Measurements from ENCODE around the gene KRT73. TPM values are rescaled to one million over a fixed set of nuclear protein-coding genes. Genes with fewer than 3 reads are reported as not detected.

KRT73 gene
- total and polyA plus RNA-seq, 2 of the 8 experiments (the other 6 are each of a cell fraction or from before 2014, with no cell fraction given) = not detected

DNA sequence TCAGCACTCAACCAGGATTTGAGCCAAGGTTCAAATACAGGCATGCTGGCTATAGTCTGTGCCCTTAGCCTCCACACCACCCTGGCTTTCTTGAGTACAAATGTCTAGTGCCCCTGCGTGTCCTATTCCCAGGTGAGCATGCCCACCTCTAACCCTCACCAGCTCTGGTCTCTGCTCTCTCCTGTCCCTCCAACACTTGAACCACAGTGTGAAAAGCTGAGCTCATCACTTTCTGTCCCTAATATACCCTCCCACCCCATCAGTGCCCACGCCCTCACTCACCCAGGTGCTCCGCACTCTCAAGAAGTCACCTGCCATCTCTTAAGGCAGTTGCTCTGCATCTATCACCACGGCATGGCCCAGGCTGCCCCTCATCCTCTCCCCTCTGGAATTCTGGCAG lies 58.4 kb downstream of the KRT73 start:
- Histone ChIP-seq H3K23me2 (ENCODE audit: low read depth, low read length) (no peaks in the 10 kb centered on the region), H2BK20ac (ENCODE audit: low read length) (no peak overlapping the region), H3K56ac (replicated peaks; ENCODE audit: insufficient read length, low read depth, low read length) (no peak overlapping the region), H2BK120ac (replicated peaks; ENCODE audit: low read depth, low read length) (no peak overlapping the region), H3K4me3 (ENCODE audit: extremely low read depth in 1 of 4, insufficient read depth in 2 of 4, low read depth in 3 of 4, low read length in 4 of 4) (no peak overlapping the region), H3K14ac (ENCODE audit: insufficient read length) (no peak overlapping the region), H3K4me1 (replicated peaks in 1 of 4; ENCODE audit: control insufficient read depth in 3 of 4, insufficient read depth in 4 of 4, low read length in 3 of 4) (no peaks in the 10 kb centered on the region), H2BK15ac (ENCODE audit: low read length) (no peak overlapping the region), H3K4me2 (ENCODE audit: insufficient read depth in 1 of 2, low read depth in 2 of 2, low read length in 2 of 2) (no peak overlapping the region), H3K18ac (ENCODE audit: extremely low read depth, low read length) (no peak overlapping the region), H4K91ac (replicated peaks; ENCODE audit: insufficient read length, low read length) (no peak overlapping the region), H2AK5ac (ENCODE audit: low read depth, low read length) (no peak overlapping the region), H3K4ac (replicated peaks; ENCODE audit: insufficient read length, low read depth, low read length) (no peak overlapping the region), H3K9ac (replicated peaks in 1 of 4; ENCODE audit: extremely low read depth in 1 of 4, low read depth in 3 of 4, low read length in 3 of 4) (no peak overlapping the region), H2AFZ (ENCODE audit: low read length) (no peak overlapping the region), H3K23ac (ENCODE audit: insufficient read length) (no peak overlapping the region), H3K9me3 (ENCODE audit: insufficient read depth in 2 of 2, low read depth in 1 of 2, low read length in 1 of 2) (no peaks in the 10 kb centered on the region), H4K20me1 (replicated peaks in 1 of 2; ENCODE audit: control insufficient read depth in 1 of 2, insufficient read depth in 2 of 2, low read length in 2 of 2) (no peaks in the 10 kb centered on the region), H2BK5ac (ENCODE audit: low read depth, low read length) (no peak overlapping the region), H3K79me1 (ENCODE audit: low read depth, low read length) (no peaks in the 10 kb centered on the region), H3K36me3 (ENCODE audit: control insufficient read depth in 2 of 4, insufficient read depth in 4 of 4, low read length in 3 of 4) (no peaks in the 10 kb centered on the region), H3K27me3 (replicated peaks in 1 of 4; ENCODE audit: control insufficient read depth in 3 of 4, extremely low read depth in 1 of 4, insufficient read depth in 3 of 4, low read length in 3 of 4) (no peaks in the 10 kb centered on the region), H3K79me2 (ENCODE audit: control insufficient read depth in 1 of 2, insufficient read depth in 2 of 2, low read length in 2 of 2) (no peaks in the 10 kb centered on the region), H3K27ac (ENCODE audit: low read depth, low read length) (no peak overlapping the region), H2BK12ac (ENCODE audit: low read depth, low read length) (no peak overlapping the region), H4K8ac (ENCODE audit: extremely low read depth, insufficient read depth, low read length) (no peak overlapping the region), H4K5ac (ENCODE audit: insufficient read length, low read depth, low read length) (no peak overlapping the region)
- FAIRE-seq = no peak
- 94% methylated on average over 4 of the region's 4 CpGs; no CpG with 5 or more reads in 1 of the 2 experiments for WGBS, 2 experiments (ENCODE audit: extremely low coverage in 1 of 2, insufficient coverage in 1 of 2, insufficient read length in 1 of 2, insufficient replicate concordance in 2 of 2, low coverage in 1 of 2, low lambda C conversion rate in 2 of 2, missing lambda C conversion rate in 1 of 2)
- no peak for DNase-seq (ENCODE audit: low read depth in 1 of 2, low spot score in 2 of 2)
- ChIA-PET CTCF (ENCODE audit: partially characterized antibody) (interaction anchor here (1.2 to 8.3 kb wide), 10 partner anchors 10 to 309 kb away, joined by 3 to 47 read pairs (median 6); no protein-coding TSS in a partner anchor), POLR2A (ENCODE audit: partially characterized antibody) (interaction anchor here (0.6 kb wide), 1 partner anchor 110 kb away, joined by 3 read pairs; no protein-coding TSS in a partner anchor)
- TF ChIP-seq ATF3 (IDR thresholded peaks at IDR 0.05; ENCODE audit: insufficient read depth, low read depth, low read length) (no peak), SUZ12 (IDR thresholded peaks at IDR 0.05; ENCODE audit: low read length) (no peak), SIX5 (IDR thresholded peaks at IDR 0.05; ENCODE audit: low read depth, low read length) (no peak), TCF12 (IDR thresholded peaks at IDR 0.05; ENCODE audit: low read depth, low read length) (no peak), POLR2AphosphoS5 (IDR thresholded peaks at IDR 0.05; ENCODE audit: low read depth, low read length) (no peak), TAF1 (IDR thresholded peaks at IDR 0.05; ENCODE audit: low read depth, low read length) (no peak), ZNF274 (IDR thresholded peaks at IDR 0.05; ENCODE audit: borderline replicate concordance, extremely low read depth, low read length) (no peak), RBBP5 (IDR thresholded peaks at IDR 0.05; ENCODE audit: borderline replicate concordance, low read depth, low read length) (no peak), CHD1 (IDR thresholded peaks at IDR 0.05; ENCODE audit: low read depth, low read length) (no peak)
- TF ChIP-seq, protein P1, sequence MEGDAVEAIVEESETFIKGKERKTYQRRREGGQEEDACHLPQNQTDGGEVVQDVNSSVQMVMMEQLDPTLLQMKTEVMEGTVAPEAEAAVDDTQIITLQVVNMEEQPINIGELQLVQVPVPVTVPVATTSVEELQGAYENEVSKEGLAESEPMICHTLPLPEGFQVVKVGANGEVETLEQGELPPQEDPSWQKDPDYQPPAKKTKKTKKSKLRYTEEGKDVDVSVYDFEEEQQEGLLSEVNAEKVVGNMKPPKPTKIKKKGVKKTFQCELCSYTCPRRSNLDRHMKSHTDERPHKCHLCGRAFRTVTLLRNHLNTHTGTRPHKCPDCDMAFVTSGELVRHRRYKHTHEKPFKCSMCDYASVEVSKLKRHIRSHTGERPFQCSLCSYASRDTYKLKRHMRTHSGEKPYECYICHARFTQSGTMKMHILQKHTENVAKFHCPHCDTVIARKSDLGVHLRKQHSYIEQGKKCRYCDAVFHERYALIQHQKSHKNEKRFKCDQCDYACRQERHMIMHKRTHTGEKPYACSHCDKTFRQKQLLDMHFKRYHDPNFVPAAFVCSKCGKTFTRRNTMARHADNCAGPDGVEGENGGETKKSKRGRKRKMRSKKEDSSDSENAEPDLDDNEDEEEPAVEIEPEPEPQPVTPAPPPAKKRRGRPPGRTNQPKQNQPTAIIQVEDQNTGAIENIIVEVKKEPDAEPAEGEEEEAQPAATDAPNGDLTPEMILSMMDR (IDR thresholded peaks at IDR 0.05; ENCODE audit: control extremely low read depth in 1 of 3, insufficient read depth in 1 of 3, low read depth in 1 of 3, low read length in 3 of 3) = no peak

Measured in H1 (cell line).